ENCODE measurements around the gene BHLHE41.

- TF ChIP-seq CTCF (IDR thresholded peaks at IDR 0.05) = no peak
- TF ChIP-seq POLR2A (IDR thresholded peaks at IDR 0.05) = no peak
Measured at GRCh38 chr12:26143291-26143690, 18.5 kb upstream of the BHLHE41 start.

Measured in adrenal gland (tissue), 5 donors.